KMS-11 (cell line): ENCODE measurements around the gene FAT4.

Experiments used
- H2AFZ ChIP-seq: fragments of 200-600 bp; sonication (generic); 2 replicates; pipeline ENCODE4 v1.6.1; 2016; ENCODE audit warnings: antibody characterized with exemption, mixed run types, low read depth
- H3K27ac ChIP-seq: fragments of 200-600 bp; sonication (generic); 2 replicates; pipeline ENCODE4 v1.6.1; 2016; ENCODE audit warnings: mild to moderate bottlenecking, mixed run types
- H3K27me3 ChIP-seq: fragments of 200-600 bp; sonication (generic); 2 replicates; pipeline ENCODE4 v1.6.1; 2017; ENCODE audit warnings: mild to moderate bottlenecking, low read depth, mixed run types, moderate library complexity; ENCODE audit not compliant: insufficient read depth
- H3K36me3 ChIP-seq: fragments of 200-600 bp; sonication (generic); 2 replicates; pipeline ENCODE4 v1.6.1; 2017; ENCODE audit warnings: mild to moderate bottlenecking, mixed run types; ENCODE audit not compliant: insufficient read depth
- H3K4me1 ChIP-seq: fragments of 200-600 bp; sonication (generic); 2 replicates; pipeline ENCODE4 v1.6.1; 2016; ENCODE audit warnings: mild to moderate bottlenecking, low read depth, mixed run types; ENCODE audit not compliant: poor library complexity, severe bottlenecking
- H3K4me2 ChIP-seq: fragments of 200-600 bp; sonication (generic); 2 replicates; pipeline ENCODE4 v1.7.0; 2016; ENCODE audit warnings: mild to moderate bottlenecking, mixed run types
- H3K4me3 ChIP-seq: fragments of 200-600 bp; sonication (generic); IDR thresholded peaks from 2 replicates; pipeline ENCODE4 v1.6.1; 2017; ENCODE audit warnings: low read depth, low read length, mixed read lengths; ENCODE audit not compliant: insufficient read depth
- H3K79me2 ChIP-seq: fragments of 200-600 bp; sonication (generic); 2 replicates; pipeline ENCODE4 v1.6.1; 2016; ENCODE audit warnings: low read depth, mixed run types; ENCODE audit not compliant: insufficient read depth
- H3K9ac ChIP-seq: fragments of 200-600 bp; sonication (generic); 2 replicates; pipeline ENCODE4 v1.6.1; 2016; ENCODE audit warnings: mild to moderate bottlenecking, mixed run types
- H4K20me1 ChIP-seq: fragments of 200-600 bp; sonication (generic); 2 replicates; pipeline ENCODE4 v1.6.1; 2016; ENCODE audit warnings: mild to moderate bottlenecking, mixed run types; ENCODE audit not compliant: insufficient read depth
- TF ChIP-seq, protein P1 (sequence below): fragments of 200-600 bp; sonication (generic); conservative IDR thresholded peaks from 2 replicates; pipeline ENCODE4 v1.6.1; 2017; ENCODE audit warnings: low read depth, mild to moderate bottlenecking, antibody characterized with exemption, low read length, moderate library complexity, mixed read lengths

FAT4 gene

GRCh38 chr4:125358453-125358852 lies 43.7 kb downstream of the FAT4 start:
- H3K79me2 ChIP-seq = no peaks in the 10 kb centered on the region
- no peak overlapping the region for H3K4me2 ChIP-seq
- no peaks in the 10 kb centered on the region for H3K27me3 ChIP-seq
- H2AFZ ChIP-seq = no peak overlapping the region
- H3K9ac ChIP-seq = no peak overlapping the region
- TF ChIP-seq, protein P1, sequence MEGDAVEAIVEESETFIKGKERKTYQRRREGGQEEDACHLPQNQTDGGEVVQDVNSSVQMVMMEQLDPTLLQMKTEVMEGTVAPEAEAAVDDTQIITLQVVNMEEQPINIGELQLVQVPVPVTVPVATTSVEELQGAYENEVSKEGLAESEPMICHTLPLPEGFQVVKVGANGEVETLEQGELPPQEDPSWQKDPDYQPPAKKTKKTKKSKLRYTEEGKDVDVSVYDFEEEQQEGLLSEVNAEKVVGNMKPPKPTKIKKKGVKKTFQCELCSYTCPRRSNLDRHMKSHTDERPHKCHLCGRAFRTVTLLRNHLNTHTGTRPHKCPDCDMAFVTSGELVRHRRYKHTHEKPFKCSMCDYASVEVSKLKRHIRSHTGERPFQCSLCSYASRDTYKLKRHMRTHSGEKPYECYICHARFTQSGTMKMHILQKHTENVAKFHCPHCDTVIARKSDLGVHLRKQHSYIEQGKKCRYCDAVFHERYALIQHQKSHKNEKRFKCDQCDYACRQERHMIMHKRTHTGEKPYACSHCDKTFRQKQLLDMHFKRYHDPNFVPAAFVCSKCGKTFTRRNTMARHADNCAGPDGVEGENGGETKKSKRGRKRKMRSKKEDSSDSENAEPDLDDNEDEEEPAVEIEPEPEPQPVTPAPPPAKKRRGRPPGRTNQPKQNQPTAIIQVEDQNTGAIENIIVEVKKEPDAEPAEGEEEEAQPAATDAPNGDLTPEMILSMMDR = no peak
- H3K36me3 ChIP-seq = no peaks in the 10 kb centered on the region
- no peaks in the 10 kb centered on the region for H3K4me1 ChIP-seq
- no peak overlapping the region for H3K4me3 ChIP-seq
- H4K20me1 ChIP-seq = no peaks in the 10 kb centered on the region
- no peak overlapping the region for H3K27ac ChIP-seq

- Histone ChIP-seq H3K4me3 (no peak overlapping the region), H3K4me1 (no peaks in the 10 kb centered on the region), H3K27me3 (no peaks in the 10 kb centered on the region), H3K27ac (no peak overlapping the region), H3K36me3 (no peaks in the 10 kb centered on the region), H4K20me1 (no peaks in the 10 kb centered on the region), H3K79me2 (no peaks in the 10 kb centered on the region), H2AFZ (no peak overlapping the region), H3K4me2 (no peak overlapping the region), H3K9ac (no peak overlapping the region)
- TF ChIP-seq, protein P1 = no peak
These were observed 44.6 kb downstream of the FAT4 start for GRCh38 chr4:125359363-125359762.

DNA sequence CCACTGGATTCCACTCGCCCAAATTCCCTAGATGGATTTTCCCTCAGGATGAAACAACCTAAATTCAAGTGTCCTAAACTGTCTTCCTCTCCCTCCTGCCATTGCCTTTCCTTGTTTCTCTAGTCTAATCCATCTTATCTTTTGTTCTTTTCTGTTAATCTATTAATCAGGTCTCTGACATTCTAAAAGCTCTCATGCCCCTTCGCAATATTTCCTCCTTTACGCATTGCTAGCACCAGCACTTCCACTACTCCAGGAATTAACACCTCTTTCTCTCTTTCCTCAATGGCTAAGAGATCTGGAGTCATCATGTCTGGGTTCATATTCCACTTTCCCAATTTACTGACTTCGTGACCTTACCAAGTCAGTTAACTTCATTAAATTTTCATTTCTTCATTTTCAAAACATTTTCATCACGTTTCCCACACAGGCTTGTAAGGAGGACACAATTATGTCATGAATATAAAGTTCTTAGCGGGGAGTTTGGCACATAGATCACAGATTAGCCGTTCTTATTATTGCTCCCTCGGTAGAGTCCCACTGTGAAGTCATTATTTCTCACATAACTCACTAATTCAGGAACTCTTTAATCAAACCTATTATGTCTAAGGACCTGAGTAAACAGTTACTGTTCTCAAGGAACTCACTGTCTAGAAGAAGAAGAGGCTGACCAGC lies 45.3 kb downstream of the FAT4 start:
- TF ChIP-seq, protein P1 = no peak
- Histone ChIP-seq H3K9ac (no peak overlapping the region), H3K4me1 (no peaks in the 10 kb centered on the region), H3K4me3 (no peak overlapping the region), H3K36me3 (no peaks in the 10 kb centered on the region), H2AFZ (no peak overlapping the region), H3K27ac (no peak overlapping the region), H3K79me2 (no peaks in the 10 kb centered on the region), H4K20me1 (no peaks in the 10 kb centered on the region), H3K4me2 (no peak overlapping the region), H3K27me3 (no peaks in the 10 kb centered on the region)

DNA sequence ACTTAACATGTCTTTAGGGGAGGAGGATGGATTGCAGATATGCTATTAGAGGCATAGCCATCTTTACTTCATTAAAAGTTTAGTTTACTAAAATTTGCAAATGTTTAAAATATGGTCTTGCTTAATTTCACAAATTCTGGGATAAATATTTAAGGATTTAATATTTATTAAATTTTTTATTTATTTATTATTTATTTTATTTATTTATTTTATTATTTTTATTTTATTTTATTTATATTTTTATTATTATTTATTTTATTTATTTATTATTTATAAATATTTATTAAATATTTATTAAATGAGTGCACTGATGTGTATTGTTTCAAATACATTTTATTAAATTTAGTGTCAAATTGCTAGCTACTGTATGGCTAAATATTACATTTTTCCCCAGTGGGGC lies 46.0 kb downstream of the FAT4 start:
- no peaks in the 10 kb centered on the region for H3K36me3 ChIP-seq
- no peaks in the 10 kb centered on the region for H3K4me1 ChIP-seq
- H3K27me3 ChIP-seq = no peaks in the 10 kb centered on the region
- no peak overlapping the region for H3K4me3 ChIP-seq
- no peak overlapping the region for H3K27ac ChIP-seq
- H4K20me1 ChIP-seq = no peaks in the 10 kb centered on the region
- no peak overlapping the region for H2AFZ ChIP-seq
- no peaks in the 10 kb centered on the region for H3K79me2 ChIP-seq
- TF ChIP-seq, protein P1 = no peak
- H3K9ac ChIP-seq = no peak overlapping the region
- no peak overlapping the region for H3K4me2 ChIP-seq
